GM18526 (cell line): ENCODE results near the gene INHBC.

Source experiments
- POLR2A ChIP-seq: IDR thresholded peaks from 3 replicates; pipeline ENCODE4 v1.6.1; 2011; ENCODE audit not compliant: insufficient read length; ENCODE audit errors: extremely low read depth

Gene INHBC

DNA sequence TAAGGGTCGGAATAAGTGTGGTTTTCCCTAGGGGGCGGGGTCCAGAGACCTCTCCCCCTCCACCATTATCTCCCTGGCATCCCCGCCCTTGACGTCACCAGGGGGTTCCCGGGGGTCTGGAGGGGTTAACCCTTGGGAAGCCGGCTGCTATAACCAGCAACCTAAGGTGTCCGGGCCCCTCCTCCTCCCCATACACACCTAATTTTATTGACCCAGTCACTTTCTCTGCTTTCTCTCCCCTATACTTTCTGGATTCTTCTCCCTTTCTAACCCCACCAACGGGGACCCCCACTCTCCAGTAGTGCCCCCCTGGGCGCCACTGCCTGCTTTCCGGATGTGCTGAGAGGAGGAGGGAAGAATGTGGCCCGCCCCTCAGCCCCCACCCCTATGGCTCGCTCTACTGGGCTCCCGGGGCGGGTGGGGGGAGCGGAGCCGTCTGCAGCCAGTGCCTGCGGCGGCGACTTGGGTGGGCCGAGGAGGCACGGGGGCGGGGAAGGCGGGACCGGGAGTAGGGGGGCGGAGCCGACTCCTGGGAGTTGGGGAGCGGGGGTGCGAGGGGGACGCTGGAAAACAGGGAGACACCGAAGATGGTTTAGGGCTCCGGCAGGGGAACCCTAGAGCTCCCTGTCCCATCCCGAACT, 26.8 kb downstream of the INHBC start:
- no peak for TF ChIP-seq POLR2A

DNA sequence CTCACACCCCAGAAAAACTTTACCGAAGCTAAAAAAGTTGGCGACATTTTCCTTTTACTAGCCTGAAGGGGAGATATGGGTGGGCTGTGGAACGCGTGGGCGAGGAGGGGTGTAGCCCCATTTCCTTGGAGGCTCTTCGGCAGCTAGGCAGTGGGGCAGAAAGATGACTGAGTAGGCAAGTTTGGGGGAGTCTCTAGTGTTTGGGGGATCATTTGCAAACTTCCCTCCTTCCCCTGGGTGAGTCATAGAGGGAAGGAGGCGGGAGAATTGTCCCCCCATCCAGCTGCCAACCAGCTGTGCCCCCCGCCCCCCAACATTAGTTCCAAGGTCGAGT, 27.3 kb downstream of the INHBC start:
- TF ChIP-seq POLR2A: no peak

DNA sequence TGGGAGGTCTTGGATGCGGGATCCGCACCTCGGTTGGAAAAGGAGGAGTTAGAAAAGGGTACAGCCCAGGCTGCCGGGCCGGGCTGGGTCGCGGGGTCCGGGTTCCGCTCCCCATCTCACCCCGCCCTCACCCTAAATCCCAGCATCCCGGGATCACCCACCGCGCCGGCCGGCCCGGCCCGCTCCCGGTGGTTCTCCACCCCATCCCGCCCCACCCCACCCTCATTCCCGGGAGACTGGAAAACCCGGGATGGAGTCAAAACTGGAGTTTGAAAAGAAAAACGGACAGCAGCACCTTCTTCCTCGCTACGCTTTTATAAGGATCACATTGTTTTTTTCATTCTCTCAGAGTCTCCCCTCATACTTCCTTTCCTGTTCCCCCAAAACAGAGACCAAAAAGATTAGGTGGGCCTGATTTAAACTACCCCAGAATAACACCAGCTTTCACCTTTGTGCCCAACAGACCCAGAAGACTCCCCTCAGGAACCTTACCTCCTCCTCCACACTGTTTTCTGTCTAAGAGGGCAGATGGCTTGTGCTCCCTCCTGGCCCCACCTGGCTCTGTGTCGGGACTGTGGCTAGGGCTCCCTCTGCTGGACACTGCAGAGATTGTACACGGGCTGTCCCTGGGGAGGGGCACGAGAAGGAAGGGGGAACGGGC, 27.8 kb downstream of the INHBC start:
- peak; percentile 38 for TF ChIP-seq POLR2A

DNA sequence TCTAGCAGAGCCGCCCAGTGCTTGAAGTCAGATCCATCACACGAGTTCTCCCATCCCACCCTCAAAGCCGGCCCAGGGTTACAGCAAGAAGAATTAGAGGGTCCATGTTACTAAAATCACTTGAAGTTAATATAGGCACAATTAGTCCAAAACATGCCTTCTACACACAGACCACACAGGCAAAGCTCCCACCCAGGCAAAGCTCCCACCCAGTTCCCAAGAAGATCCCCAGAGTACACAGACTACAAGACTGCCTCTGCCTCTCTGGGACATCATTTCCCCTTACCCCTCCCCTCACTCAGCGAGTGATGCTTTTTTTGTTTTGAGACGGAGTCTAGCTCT, 28.3 kb downstream of the INHBC start:
- TF ChIP-seq POLR2A: no peak

DNA sequence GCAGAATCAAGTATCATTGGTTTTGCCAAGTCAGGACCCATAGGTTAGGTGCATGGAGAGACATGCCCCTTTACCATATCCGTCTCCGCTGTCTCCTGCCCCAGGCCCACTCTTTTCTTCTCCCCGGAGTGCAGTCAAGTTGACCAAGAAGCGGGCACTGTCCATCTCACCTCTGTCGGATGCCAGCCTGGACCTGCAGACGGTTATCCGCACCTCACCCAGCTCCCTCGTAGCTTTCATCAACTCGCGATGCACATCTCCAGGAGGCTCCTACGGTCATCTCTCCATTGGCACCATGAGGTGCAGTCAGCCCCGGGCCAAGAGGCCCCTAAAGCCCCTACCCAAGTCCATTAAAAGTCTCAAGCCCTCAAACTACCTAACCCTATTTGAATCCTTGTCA, 30.0 kb downstream of the INHBC start:
- no peak for TF ChIP-seq POLR2A

DNA sequence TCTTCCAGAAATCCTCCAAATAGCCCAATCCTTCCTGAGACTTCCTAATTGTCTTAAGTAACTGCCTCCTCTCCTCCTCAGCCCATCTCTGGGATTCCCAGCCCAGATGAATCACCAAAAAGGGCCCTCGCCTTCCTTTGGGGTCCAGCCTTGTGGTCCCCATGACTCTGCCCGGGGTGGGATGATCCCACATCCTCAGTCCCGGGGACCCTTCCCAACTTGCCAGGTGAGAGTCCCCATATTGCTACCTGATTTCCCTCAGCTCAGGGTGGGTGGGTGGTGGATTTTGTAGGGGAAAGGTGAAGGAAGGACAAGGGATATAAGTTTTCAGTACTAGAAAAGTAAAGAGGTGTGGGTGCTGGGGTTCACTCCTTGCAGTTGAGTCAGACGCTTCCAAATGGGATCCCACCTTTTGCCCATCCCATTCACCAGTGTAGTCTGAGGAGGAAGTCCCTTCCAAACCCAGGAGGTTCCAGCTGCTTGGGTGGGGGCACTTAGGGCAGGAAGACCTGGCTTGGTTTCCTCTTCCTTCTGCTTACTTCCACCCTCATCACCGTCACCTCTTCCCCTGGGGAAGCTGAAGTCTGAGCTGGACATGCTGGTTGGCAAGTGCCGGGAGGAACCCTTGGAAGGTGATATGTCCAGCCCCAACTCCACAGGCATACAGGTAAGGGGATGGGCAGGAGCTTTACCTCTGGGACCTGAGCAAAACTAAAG, 30.6 kb downstream of the INHBC start:
- TF ChIP-seq POLR2A: no peak

DNA sequence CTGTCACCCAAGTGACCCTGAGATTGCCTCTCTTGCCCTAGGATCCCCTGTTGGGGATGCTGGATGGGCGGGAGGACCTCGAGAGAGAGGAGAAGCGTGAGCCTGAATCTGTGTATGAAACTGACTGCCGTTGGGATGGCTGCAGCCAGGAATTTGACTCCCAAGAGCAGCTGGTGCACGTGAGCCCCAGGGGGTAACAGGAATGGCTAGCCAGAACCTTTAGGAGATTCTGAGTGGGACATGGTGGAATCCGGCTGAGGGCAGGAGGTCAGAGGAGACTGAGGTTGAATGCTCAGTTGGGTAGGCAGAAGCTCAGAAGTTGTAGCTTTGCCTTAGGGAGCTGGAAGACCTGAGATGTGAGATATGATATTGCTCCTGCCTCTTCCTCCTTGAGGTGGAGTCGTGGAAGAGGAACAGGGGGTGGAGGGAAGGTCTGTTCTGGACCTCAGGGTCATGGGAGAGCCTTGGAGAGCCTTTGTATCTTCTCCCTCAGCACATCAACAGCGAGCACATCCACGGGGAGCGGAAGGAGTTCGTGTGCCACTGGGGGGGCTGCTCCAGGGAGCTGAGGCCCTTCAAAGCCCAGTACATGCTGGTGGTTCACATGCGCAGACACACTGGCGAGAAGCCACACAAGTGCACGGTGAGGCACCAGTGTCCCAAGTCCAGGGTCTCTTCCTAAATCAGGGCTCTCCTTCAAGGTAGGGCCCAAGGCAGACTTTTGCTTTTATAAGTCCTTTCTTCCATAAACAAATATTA, 31.3 kb downstream of the INHBC start:
- TF ChIP-seq POLR2A: no peak

DNA sequence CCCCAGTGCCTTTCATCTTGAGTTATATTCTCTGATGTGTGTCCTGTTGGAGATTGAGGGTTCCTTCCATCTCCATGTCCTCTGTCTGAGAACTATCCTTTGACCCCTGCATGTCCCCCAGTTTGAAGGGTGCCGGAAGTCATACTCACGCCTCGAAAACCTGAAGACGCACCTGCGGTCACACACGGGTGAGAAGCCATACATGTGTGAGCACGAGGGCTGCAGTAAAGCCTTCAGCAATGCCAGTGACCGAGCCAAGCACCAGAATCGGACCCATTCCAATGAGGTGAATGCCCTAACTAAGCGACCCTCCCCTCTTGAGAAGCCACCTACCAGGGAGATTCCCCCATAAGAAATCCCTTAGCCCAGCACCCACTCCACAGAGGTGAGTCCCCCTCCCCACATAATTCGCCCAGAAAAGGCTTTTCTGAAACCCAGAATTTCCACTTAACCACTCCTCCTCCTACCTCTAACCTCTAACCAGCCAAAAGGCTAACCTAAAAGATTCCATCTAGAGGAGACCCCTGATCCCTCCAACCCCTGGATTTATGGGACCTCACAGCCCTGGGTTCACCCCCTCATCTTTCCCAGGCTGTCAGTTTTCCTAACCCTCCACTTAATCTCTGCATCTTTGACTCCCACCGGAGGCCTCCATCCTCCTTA, 32.8 kb downstream of the INHBC start:
- no peak for TF ChIP-seq POLR2A

DNA sequence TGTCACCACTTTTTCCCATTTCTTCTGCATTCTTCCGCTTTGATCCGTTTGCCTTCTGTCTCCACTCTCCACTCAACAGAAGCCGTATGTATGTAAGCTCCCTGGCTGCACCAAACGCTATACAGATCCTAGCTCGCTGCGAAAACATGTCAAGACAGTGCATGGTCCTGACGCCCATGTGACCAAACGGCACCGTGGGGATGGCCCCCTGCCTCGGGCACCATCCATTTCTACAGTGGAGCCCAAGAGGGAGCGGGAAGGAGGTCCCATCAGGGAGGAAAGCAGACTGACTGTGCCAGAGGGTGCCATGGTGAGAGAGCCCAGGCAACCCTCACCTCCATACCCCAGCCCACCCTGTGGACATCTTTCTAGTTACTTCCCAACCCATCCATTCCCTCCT, 33.3 kb downstream of the INHBC start:
- TF ChIP-seq POLR2A: no peak

DNA sequence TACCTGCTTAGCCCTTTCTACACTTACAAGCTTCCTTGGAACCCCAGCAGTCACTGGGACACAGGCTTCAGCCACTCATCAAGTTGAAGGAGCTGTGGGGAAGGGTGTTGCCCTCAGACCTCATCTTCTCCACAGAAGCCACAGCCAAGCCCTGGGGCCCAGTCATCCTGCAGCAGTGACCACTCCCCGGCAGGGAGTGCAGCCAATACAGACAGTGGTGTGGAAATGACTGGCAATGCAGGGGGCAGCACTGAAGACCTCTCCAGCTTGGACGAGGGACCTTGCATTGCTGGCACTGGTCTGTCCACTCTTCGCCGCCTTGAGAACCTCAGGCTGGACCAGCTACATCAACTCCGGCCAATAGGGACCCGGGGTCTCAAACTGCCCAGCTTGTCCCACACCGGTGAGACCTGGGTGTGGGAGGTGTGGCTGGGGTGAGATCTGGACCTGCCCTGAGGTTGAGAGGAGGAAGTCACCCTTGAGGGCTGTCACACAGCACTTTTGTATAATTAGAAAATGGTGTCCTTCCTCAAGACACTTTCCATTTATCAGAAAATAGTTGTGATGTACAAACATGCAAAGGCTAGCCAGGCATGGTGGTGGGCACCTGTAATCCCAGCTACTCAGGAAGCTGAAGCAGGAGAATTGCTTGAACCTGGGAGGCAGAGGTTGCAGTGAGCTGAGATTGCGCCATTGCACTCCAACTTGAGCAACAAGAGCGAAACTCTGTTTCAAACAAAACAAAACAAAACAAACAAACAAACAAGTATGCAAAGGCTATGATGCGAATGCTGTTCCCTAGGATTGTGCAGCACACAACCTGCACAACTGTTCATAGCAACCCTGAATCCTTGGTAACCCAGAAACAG, 34.9 kb downstream of the INHBC start:
- TF ChIP-seq POLR2A: no peak

DNA sequence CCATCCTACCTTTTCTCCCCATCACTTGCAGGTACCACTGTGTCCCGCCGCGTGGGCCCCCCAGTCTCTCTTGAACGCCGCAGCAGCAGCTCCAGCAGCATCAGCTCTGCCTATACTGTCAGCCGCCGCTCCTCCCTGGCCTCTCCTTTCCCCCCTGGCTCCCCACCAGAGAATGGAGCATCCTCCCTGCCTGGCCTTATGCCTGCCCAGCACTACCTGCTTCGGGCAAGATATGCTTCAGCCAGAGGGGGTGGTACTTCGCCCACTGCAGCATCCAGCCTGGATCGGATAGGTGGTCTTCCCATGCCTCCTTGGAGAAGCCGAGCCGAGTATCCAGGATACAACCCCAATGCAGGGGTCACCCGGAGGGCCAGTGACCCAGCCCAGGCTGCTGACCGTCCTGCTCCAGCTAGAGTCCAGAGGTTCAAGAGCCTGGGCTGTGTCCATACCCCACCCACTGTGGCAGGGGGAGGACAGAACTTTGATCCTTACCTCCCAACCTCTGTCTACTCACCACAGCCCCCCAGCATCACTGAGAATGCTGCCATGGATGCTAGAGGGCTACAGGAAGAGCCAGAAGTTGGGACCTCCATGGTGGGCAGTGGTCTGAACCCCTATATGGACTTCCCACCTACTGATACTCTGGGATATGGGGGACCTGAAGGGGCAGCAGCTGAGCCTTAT, 35.8 kb downstream of the INHBC start:
- no peak for TF ChIP-seq POLR2A

DNA sequence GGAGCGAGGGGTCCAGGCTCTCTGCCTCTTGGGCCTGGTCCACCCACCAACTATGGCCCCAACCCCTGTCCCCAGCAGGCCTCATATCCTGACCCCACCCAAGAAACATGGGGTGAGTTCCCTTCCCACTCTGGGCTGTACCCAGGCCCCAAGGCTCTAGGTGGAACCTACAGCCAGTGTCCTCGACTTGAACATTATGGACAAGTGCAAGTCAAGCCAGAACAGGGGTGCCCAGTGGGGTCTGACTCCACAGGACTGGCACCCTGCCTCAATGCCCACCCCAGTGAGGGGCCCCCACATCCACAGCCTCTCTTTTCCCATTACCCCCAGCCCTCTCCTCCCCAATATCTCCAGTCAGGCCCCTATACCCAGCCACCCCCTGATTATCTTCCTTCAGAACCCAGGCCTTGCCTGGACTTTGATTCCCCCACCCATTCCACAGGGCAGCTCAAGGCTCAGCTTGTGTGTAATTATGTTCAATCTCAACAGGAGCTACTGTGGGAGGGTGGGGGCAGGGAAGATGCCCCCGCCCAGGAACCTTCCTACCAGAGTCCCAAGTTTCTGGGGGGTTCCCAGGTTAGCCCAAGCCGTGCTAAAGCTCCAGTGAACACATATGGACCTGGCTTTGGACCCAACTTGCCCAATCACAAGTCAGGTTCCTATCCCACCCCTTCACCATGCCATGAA, 36.5 kb downstream of the INHBC start:
- TF ChIP-seq POLR2A: no peak

DNA sequence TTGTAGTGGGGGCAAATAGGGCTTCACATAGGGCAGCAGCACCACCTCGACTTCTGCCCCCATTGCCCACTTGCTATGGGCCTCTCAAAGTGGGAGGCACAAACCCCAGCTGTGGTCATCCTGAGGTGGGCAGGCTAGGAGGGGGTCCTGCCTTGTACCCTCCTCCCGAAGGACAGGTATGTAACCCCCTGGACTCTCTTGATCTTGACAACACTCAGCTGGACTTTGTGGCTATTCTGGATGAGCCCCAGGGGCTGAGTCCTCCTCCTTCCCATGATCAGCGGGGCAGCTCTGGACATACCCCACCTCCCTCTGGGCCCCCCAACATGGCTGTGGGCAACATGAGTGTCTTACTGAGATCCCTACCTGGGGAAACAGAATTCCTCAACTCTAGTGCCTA, 37.1 kb downstream of the INHBC start:
- no peak for TF ChIP-seq POLR2A
